Thyroid gland (tissue), 4 donors: Measurements from ENCODE around the gene IQCE. TPM values are rescaled to one million over a fixed set of nuclear protein-coding genes. Genes with fewer than 3 reads are reported as not detected.

Experiments
- DNase-seq, 2 donors: peaks; one replicate each; pipeline ENCODE4 v3.0.0-alpha.2; 2019
- H3K27ac ChIP-seq, 3 donors: fragments of 200-600 bp; sonication (generic); 1 replicate in 2 of 3; 2 replicates in 1 of 3; pipeline ENCODE4 v1.5.1; 2016 to 2019; ENCODE audit warnings: mild to moderate bottlenecking in 1 of 3, moderate library complexity in 1 of 3
- H3K27me3 ChIP-seq: fragments of 200-600 bp; sonication (generic); one replicate; pipeline ENCODE4 v1.5.1; 2019
- H3K36me3 ChIP-seq, 2 donors: fragments of 200-600 bp; sonication (generic); one replicate each; pipeline ENCODE4 v1.5.1; 2016 to 2019
- H3K4me1 ChIP-seq, 2 donors: fragments of 200-600 bp; sonication (generic); one replicate each; pipeline ENCODE4 v1.5.1; 2017 to 2019
- H3K4me3 ChIP-seq, 3 donors: fragments of 200-600 bp; sonication (generic); replicated peaks in 1 of 3; 1 replicate in 2 of 3; 2 replicates in 1 of 3; pipeline ENCODE4 v1.5.1; 2016; ENCODE audit warnings: mild to moderate bottlenecking in 1 of 3
- H3K9me3 ChIP-seq: fragments of 200-600 bp; sonication (generic); one replicate; pipeline ENCODE4 v1.5.1; 2017
- POLR2A ChIP-seq, 2 donors: fragments of 450-650 bp; IDR thresholded peaks; one replicate each; pipeline ENCODE4 v1.6.1; 2017; ENCODE audit warnings: antibody characterized with exemption in 2 of 2, mild to moderate bottlenecking in 2 of 2, moderate library complexity in 1 of 2
- WGBS, 2 donors: methylation state at CpG; one replicate each; pipeline ENCODE4 v1.1.5; 2017; 5-methylcytosine and 5-hydroxymethylcytosine counted together
- intact Hi-C: fragments of 100-400 bp; cut with DNase I; formaldehyde crosslinking; loops from one replicate; pipeline ENCODE4 v1.15.1; 2023
- total RNA-seq, 4 donors: library from RNA; depleted of rRNA; stranded (reverse); fragments of >200 nt; gene quantifications; one replicate each; pipeline ENCODE4 v1.2.3, GENCODE V29; 2016
- TF ChIP-seq, protein P1 (sequence below), 6 experiments: fragments of 200-600 bp in 3 of 6; fragments of 450-650 bp in 3 of 6; sonication (generic) in 3 of 6; IDR thresholded peaks; one replicate each; pipeline ENCODE4 v1.5.1; 2016 to 2019; ENCODE audit warnings: antibody characterized with exemption in 6 of 6, mild to moderate bottlenecking in 2 of 6, inconsistent platforms in 1 of 6, moderate library complexity in 1 of 6

Gene IQCE
- total RNA-seq, 4 donors from 2014 or later: 16.0 to 40.2 (median 37.2) TPM

DNA sequence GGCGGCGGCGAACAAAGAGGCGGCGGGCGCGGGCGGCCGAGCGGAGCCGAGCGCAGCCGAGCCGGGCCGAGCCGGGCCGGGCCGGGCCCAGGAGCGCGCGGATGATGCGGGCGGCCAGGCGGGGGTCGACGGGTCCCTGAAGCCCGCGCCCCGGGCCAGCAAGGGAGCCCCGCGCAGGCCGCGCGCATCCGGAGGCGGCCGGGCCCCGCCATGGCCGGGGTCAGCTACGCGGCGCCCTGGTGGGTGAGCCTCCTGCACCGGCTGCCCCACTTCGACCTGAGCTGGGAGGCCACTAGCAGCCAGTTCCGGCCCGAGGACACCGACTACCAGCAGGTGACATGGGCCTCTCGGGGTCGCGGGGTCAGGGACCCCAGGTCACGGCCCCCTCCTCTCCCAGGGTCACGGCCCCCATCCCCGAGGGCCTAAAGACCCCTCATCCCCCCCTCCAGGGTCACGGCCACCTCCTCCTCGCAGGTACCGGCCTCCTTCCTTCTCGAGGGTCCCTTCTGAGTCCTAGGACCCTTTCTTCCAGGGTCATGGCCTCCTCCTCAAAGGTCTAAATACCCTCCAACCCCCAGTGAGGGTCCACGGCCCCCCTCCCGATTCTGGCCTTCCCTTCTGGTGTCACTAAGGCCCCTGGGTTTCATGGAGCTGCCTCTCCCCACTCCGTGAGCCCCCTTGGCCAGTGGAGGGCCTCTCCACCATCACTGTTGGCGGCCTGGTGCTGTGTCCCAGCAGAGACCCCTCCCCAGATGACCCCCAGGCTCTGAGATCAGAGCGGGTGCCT, 73.4 kb downstream of the IQCE start, which contains the start of gene TTYH3:
TSS of gene TTYH3 (plus strand) at position 41 of the 787 bp plus-strand sequence. CDS start at position 211, 170 bp downstream.
- Histone ChIP-seq H3K27me3 (no peaks in the 10 kb centered on the region), H3K36me3 (no peaks in the 10 kb centered on the region), H3K4me3 (peak within 1 kb of the TSS; percentile 66 to 71 (median 71)), H3K27ac (peak within 1 kb of the TSS; percentile 88 to 95 (median 88)), H3K9me3 (no peaks in the 10 kb centered on the region), H3K4me1 (peaks cover 64 to 69% of the 10 kb centered on the region in 2 donors)
- intact Hi-C loops: no loop called here
- TF ChIP-seq, protein P1, sequence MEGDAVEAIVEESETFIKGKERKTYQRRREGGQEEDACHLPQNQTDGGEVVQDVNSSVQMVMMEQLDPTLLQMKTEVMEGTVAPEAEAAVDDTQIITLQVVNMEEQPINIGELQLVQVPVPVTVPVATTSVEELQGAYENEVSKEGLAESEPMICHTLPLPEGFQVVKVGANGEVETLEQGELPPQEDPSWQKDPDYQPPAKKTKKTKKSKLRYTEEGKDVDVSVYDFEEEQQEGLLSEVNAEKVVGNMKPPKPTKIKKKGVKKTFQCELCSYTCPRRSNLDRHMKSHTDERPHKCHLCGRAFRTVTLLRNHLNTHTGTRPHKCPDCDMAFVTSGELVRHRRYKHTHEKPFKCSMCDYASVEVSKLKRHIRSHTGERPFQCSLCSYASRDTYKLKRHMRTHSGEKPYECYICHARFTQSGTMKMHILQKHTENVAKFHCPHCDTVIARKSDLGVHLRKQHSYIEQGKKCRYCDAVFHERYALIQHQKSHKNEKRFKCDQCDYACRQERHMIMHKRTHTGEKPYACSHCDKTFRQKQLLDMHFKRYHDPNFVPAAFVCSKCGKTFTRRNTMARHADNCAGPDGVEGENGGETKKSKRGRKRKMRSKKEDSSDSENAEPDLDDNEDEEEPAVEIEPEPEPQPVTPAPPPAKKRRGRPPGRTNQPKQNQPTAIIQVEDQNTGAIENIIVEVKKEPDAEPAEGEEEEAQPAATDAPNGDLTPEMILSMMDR (IDR thresholded peaks at IDR 0.05): no peak
- TF ChIP-seq POLR2A (IDR thresholded peaks at IDR 0.05): peak; percentile 49 to 79
- WGBS, 2 donors: 0 to 2% methylated on average over 8 to 33 of the region's 62 CpGs
- DNase-seq: peak; percentile 44 to 55

DNA sequence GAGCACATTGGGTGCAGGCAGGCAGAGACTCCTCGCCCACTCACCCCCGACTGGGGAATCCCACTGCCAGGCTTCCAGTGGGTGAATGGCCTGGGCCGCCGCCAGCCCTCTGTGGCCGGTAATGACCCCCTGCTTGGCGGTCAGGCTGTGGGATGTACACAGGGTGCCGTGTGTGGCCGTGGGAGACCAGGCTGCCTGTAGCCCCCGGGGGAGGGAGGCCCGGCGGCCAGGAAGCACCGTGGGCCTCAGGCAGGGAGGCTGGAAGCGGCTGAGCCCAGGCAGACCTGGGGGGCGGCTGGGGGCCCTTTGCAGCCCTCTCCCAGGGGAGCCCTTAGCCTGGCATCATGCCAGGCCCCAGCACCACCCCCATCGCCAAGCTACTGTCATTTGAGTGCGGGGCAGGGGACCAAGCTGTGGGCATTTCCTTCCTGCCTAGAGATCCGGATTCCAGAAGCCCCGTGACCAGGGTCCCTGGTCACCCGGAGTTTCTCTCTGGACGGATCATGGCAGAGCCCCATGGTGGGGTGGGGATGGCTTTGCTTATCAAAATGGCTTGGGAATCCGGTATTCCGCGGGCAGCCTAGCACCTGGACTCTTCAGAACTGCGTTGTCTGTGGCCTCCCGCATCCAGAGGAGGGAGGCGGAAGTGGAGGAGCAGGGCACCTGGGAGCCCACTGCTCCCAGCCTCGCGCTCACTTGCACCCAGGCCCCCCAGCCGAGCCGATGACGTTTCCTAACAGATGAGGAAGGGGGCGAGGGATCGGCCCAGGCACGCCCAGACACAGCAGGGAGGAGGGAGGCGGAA, 74.2 kb downstream of the IQCE start:
- Histone ChIP-seq H3K4me3 (peak overlapping the region; percentile 66 to 71 (median 71)), H3K27me3 (no peaks in the 10 kb centered on the region), H3K36me3 (no peaks in the 10 kb centered on the region), H3K27ac (peak overlapping the region; percentile 88 to 95 (median 88)), H3K9me3 (no peaks in the 10 kb centered on the region), H3K4me1 (peaks cover 64 to 76% of the 10 kb centered on the region in 2 donors)
- TF ChIP-seq POLR2A (IDR thresholded peaks at IDR 0.05): peak in 1 of 2 donors; percentile 15
- TF ChIP-seq, protein P1 (IDR thresholded peaks at IDR 0.05): no peak
- intact Hi-C loops: no loop called here
- WGBS, 2 donors: 6 to 8% methylated on average over 23 to 26 of the region's 35 CpGs
- DNase-seq: peak; percentile 90 to 92

DNA sequence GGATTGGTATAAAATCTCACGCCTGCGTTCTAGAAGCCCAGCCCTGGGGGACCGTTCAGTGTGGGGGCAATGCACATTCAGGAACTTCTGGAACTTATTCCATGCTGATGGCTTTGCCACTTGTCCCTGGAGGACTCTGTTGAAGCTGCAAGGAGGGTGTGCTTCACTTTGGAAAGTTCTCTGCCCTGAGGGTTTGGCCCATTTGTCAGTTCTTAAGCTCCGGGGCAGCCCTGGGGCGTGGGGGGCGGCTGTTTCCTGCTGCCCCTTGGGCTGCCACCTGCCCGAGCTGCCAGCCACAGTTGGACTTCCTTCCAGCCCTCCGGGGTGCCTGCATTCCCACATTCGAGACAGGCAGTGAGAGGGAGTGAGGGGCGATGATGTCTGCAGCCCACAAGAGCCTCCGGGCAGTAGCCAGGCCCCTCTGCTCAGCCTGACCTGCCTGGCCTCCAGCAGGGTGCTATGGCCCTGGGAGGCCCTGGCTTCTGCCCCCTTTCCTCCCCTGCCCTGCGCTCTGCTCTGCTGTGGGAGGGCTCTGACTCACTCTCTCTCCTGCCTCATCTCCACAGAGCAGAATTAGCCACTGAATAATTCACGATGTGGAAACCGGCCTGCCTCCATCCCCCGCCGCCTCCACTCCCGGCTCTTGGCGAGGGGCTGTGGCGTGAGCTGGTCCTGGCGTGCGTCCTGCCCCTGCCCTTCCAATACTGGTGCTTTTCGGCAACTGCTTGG, 74.9 kb downstream of the IQCE start:
- intact Hi-C loops: no loop called here
- peak overlapping the region; percentile 88 to 95 (median 88) for H3K27ac ChIP-seq
- DNase-seq: peak; percentile 42 to 64
- peak overlapping the region in 2 of 3 donors; percentile 71 for H3K4me3 ChIP-seq
- H3K9me3 ChIP-seq: no peaks in the 10 kb centered on the region
- TF ChIP-seq, protein P1 (IDR thresholded peaks at IDR 0.05): no peak
- no peak for TF ChIP-seq POLR2A (IDR thresholded peaks at IDR 0.05)
- 33 to 41% methylated on average over 14 to 22 of the region's 22 CpGs for WGBS, 2 donors
- H3K4me1 ChIP-seq: peaks cover 70 to 83% of the 10 kb centered on the region in 2 donors
- H3K27me3 ChIP-seq: no peaks in the 10 kb centered on the region
- no peaks in the 10 kb centered on the region for H3K36me3 ChIP-seq

DNA sequence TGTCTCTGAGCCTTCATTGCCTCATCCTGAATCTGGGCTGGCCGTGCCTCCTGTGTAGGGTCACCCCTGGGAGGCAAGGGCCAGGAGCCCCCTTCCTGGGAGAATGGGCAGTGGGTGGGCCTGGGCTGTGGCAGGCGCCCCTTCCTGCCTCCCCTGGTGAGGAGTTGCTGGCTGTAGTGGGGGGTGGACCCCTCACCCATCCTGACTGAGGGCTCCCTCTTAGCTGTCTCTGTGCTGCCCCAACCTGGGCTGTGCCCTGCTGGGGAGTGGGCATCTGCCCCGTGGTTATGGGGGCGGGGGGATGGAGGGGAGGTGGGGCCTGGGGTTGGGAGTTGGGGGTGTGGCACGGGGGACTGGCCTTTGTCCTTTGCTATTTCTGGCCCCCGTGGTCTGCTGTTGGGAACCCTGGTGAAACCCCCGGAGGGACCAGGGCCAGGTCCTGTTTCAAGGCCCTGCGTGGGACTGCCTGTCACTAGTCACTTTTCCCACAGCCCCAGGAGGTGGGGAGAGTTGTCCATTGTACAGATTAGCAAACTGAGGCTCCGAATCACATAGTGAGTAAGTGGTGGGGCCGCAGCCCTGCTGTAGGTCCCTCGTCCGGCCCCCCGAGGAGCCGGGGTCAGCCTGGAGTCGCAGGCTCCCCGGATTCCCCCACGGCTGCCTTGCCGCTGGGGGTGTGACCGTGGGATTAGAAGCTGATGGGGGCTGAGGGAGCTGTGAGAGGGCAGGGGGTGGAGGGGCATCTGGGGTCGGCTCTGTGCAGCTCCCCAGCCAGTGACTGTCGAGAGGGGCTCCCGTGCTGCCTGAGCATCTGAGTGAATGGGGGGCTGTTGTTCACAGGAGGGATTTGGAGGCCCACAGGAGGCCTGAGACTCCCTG, 75.7 kb downstream of the IQCE start:
- Histone ChIP-seq H3K36me3 (no peaks in the 10 kb centered on the region), H3K27ac (peak overlapping the region; percentile 88 to 95 (median 88)), H3K27me3 (no peaks in the 10 kb centered on the region), H3K4me1 (peaks cover 75 to 88% of the 10 kb centered on the region in 2 donors), H3K9me3 (no peaks in the 10 kb centered on the region), H3K4me3 (peak overlapping the region in 1 of 3 donors; percentile 71)
- TF ChIP-seq POLR2A (IDR thresholded peaks at IDR 0.05): no peak
- TF ChIP-seq, protein P1 (IDR thresholded peaks at IDR 0.05): no peak
- WGBS, 2 donors: 89 to 90% methylated on average over 13 to 18 of the region's 22 CpGs
- intact Hi-C loops: no loop called here
- no peak for DNase-seq
